ENCODE results near the gene IGFBP4. TPM values are rescaled to one million over a fixed set of nuclear protein-coding genes. Genes with fewer than 3 reads are reported as not detected.
A peak's percentile ranks its signal among the peaks of the same experiment; 100 is the strongest.

IGFBP4 gene
- total and polyA plus RNA-seq, 2 of the 13 experiments (the other 11 are each of a cell fraction or from before 2014, with no cell fraction given): 4.1 to 49.0 TPM

- peak; percentile 65; the same call in 1 of the 2 replicates for TF ChIP-seq ELK4 (CRISPR knock-in tag; IDR thresholded peaks at IDR 0.05; ENCODE audit: borderline replicate concordance)
- 0 out of 2 replicates have a peak, but pooled peaks have one; percentile 28 for TF ChIP-seq HNRNPL (IDR thresholded peaks at IDR 0.05; ENCODE audit: low read depth, low read length)
- no peak for TF ChIP-seq ZNF407 (CRISPR knock-in tag; IDR thresholded peaks at IDR 0.05; ENCODE audit: not compliant biosample characterization)
- TF ChIP-seq ARID2 (CRISPR knock-in tag; IDR thresholded peaks at IDR 0.05; ENCODE audit: borderline replicate concordance): peak; percentile 88
- TF ChIP-seq ZNF784 (CRISPR knock-in tag; IDR thresholded peaks at IDR 0.05; ENCODE audit: borderline replicate concordance): 0 out of 2 replicates have a peak, but pooled peaks have one; percentile 44
- peak; percentile 61; the same call in 1 of the 2 replicates for TF ChIP-seq THAP11 (CRISPR knock-in tag; IDR thresholded peaks at IDR 0.05)
- TF ChIP-seq ZFP91 (CRISPR knock-in tag; IDR thresholded peaks at IDR 0.05; ENCODE audit: borderline replicate concordance): peak; percentile 62; the same call in 1 of the 2 replicates
- TF ChIP-seq ZNF724P (CRISPR knock-in tag; IDR thresholded peaks at IDR 0.05; ENCODE audit: borderline replicate concordance): peak; percentile 97
- TF ChIP-seq ARNT (IDR thresholded peaks at IDR 0.05): no peak
- TF ChIP-seq ZNF430 (CRISPR knock-in tag; IDR thresholded peaks at IDR 0.05): peak; percentile 38; the same call in 1 of the 2 replicates
- TF ChIP-seq ARID5B (CRISPR knock-in tag; IDR thresholded peaks at IDR 0.05): no peak
These were observed 25.4 kb upstream of the IGFBP4 start, which contains the start of gene TOP2A (continued) for GRCh38 chr17:40417609-40418427.

All from HepG2 (cell line).